Stimulated activated naive CD8-positive, alpha-beta T cell treated with anti-CD3 and anti-CD28 coated beads, Interleukin-15, Interleukin-2, amounts not matched to agents 100 ng/mL and 50 ng/mL, for 24 hours (primary cell): ENCODE results near the gene SPATA18.
"Not testable (repeated sequence)": the region's sequence is repeated elsewhere in the genome, so short reads cannot be mapped to it uniquely, and the experiment has no call there.

ENCODE experiments used
- H3K27ac Mint-ChIP-seq: one replicate; pipeline ENCODE4 v1.8.0; 2021; ENCODE audit warnings: mild to moderate bottlenecking, mixed read lengths
- H3K27me3 Mint-ChIP-seq: one replicate; pipeline ENCODE4 v1.8.0; 2021; ENCODE audit warnings: mixed read lengths
- H3K36me3 Mint-ChIP-seq: one replicate; pipeline ENCODE4 v1.8.0; 2021; ENCODE audit warnings: low read depth, mixed read lengths
- H3K4me1 Mint-ChIP-seq: one replicate; pipeline ENCODE4 v1.8.0; 2021; ENCODE audit warnings: low read depth, mixed read lengths
- H3K4me3 Mint-ChIP-seq: one replicate; pipeline ENCODE4 v1.8.0; 2021; ENCODE audit warnings: mild to moderate bottlenecking, mixed read lengths
- H3K9me3 Mint-ChIP-seq: one replicate; pipeline ENCODE4 v1.8.0; 2021; ENCODE audit warnings: mixed read lengths

The SPATA18 gene

DNA sequence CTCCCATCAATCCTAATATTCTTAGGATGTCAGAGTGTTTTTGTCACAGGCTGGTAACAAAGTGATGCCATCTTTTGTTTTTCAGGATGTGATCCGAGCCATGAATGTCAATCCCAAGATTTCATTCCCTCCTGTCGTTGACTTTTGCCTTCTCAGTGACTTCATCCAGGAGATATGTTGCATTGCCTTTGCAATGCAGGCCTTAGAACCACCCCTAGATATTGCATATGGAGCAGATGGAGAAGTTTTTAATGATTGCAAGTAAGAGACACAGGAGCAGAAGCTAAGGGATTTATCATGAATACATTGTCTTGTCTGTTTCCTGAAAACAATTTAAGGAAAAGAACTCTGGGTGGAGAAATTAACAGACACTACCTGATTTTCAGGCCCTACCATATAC lies 28.6 kb downstream of the SPATA18 start:
- Mint-ChIP-seq H3K36me3 (no peaks in the 10 kb centered on the region), H3K4me1 (no peaks in the 10 kb centered on the region), H3K9me3 (no peaks in the 10 kb centered on the region), H3K27me3 (peaks cover 39% of the 10 kb centered on the region), H3K4me3 (no peak overlapping the region), H3K27ac (no peak overlapping the region)

DNA sequence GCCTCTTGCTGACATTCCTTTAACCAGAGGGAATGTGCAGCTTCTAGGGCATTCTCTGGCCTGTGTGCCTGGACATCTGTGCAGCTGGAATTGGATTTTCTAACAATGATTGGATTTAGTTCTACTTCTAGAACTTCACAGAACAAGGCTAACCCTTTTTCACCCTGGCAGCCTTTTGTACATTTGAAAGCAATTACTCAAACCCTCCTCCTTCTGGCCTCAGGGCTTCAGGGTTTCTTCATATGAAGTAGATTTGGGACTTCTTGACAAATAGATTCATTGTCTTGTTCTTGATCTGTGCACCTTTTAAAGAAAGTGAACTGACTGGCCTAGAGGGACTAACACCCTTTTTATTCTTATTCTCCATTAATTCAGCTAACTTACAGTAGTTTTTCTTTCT lies 30.1 kb downstream of the SPATA18 start:
- no peaks in the 10 kb centered on the region for H3K36me3 Mint-ChIP-seq
- H3K4me1 Mint-ChIP-seq, result no peaks in the 10 kb centered on the region
- no peak overlapping the region for H3K27ac Mint-ChIP-seq
- H3K9me3 Mint-ChIP-seq, result no peaks in the 10 kb centered on the region
- H3K27me3 Mint-ChIP-seq, result peaks cover 28% of the 10 kb centered on the region
- no peak overlapping the region for H3K4me3 Mint-ChIP-seq

DNA sequence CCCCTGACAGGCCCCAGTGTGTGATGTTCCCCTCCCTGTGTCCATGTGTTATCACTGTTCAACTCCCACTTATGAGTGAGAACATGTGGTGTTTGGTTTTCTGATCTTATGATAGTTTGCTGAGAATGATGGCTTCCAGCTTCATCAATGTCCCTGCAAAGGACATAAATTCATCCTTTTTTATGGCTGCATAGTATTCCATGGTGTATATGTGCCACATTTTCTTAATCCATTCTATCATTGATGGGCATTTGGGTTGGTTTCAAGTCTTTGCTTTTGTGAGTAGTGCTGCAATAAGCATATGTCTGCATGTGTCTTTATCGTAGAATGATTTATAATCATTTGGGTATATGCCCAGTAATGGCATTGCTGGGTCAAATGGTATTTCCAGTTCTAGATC lies 35.3 kb downstream of the SPATA18 start:
- H3K4me1 Mint-ChIP-seq, H3K36me3 Mint-ChIP-seq, H3K27ac Mint-ChIP-seq, H3K9me3 Mint-ChIP-seq, H3K4me3 Mint-ChIP-seq: not testable (repeated sequence)
- peaks cover 24% of the 10 kb centered on the region for H3K27me3 Mint-ChIP-seq

DNA sequence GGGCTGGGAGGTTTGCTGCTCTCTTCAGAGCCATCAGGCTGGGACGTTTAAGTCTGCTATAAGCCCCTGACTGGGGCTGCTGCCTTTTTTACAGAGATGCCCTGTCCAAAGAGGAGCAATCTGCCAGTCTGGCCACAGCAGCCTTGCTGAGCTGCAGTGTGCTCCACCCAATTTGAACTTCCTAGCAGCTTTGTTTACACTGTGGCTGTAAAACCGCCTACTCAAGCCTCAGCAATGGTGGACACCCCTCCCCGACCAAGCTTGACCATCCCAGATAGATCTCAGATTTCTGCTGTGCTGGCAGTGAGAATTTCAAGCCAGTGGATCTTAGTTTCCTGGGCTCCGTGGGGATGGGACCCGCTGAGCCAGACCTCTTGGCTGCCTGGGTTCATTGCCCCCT lies 40.7 kb downstream of the SPATA18 start:
- Mint-ChIP-seq H3K4me3 (no peak overlapping the region), H3K36me3 (no peaks in the 10 kb centered on the region), H3K4me1 (no peaks in the 10 kb centered on the region), H3K27me3 (peaks cover 26% of the 10 kb centered on the region), H3K27ac (no peak overlapping the region), H3K9me3 (peaks cover 3% of the 10 kb centered on the region)

DNA sequence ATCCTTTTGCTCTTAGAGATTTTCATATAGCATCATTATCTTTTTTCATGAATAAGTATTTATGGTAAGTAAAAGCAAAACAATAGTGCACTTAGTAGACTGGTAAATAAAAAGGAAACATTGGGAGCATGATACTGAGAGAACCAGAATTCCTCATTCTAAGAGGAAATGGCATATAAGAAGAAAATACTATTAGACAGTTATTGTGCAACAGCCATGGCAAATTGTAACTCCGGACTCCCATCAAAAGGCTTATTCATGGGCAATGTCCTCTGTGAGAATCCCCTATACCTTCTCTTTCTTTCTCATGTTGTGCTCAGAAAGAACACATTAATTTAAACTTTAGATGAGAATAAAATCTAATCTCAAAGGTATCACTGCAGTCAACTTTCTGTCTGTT lies 42.4 kb downstream of the SPATA18 start:
- no peaks in the 10 kb centered on the region for H3K4me1 Mint-ChIP-seq
- no peaks in the 10 kb centered on the region for H3K36me3 Mint-ChIP-seq
- peaks cover 21% of the 10 kb centered on the region for H3K27me3 Mint-ChIP-seq
- H3K9me3 Mint-ChIP-seq, result peaks cover 3% of the 10 kb centered on the region
- H3K4me3 Mint-ChIP-seq, result no peak overlapping the region
- H3K27ac Mint-ChIP-seq, result no peak overlapping the region

DNA sequence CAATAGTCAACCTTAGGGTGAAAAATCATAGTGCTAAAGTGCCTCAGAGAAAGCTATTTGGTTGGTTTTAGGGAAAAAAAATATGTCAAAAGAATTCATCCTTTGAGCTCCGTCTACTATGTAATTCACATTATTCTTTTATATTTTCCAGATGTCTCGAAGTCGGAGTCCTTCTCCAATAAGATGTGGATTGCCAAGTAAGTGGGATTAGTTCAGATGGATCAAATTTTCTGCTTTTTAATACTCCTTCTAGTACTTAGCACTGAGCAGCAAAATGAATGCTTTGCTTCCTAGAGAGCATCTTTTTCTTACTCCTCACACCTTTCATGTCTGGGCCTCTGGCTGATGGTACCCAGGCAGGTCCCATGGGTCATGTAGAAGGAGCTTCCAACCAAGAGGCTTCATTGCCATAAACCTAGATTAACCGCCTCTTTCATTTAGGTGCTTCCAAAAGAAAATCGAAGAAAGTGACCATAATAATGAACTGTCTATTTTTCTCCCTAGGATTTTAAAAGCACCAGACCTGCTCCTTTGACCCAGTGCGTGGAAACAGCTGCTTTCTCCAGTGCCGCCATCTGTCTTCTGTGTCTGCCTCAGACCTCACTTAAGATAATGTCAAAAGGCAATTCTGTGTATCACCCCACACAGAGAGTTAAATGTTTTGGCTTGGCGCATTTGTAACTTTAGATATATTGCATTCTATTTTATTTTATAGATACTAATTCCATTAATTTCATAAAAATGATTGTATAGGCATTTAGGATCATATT lies 43.5 kb downstream of the SPATA18 start:
- no peaks in the 10 kb centered on the region for H3K4me1 Mint-ChIP-seq
- peaks cover 16% of the 10 kb centered on the region for H3K27me3 Mint-ChIP-seq
- H3K27ac Mint-ChIP-seq, result no peak overlapping the region
- no peak overlapping the region for H3K4me3 Mint-ChIP-seq
- peaks cover 3% of the 10 kb centered on the region for H3K9me3 Mint-ChIP-seq
- no peaks in the 10 kb centered on the region for H3K36me3 Mint-ChIP-seq

DNA sequence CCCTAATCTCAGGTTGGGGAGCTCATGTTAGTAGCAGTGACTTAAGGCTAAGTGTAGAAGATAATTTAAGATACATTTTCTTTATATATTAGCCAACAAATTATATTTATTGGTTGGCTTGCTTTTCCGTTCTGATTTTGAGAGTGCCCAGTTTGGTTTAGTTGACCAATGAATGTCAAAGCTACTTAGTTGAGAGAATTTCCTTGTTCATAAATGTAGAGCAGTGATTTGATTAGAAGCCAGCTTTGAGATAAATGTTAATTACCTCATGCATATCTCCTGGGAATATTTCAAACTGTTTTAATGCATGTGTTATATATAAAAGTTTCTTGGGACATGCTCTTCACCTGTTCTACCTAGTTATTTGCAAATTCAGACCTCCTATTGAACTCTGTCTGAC lies 44.3 kb downstream of the SPATA18 start:
- H3K27ac Mint-ChIP-seq, result no peak overlapping the region
- no peaks in the 10 kb centered on the region for H3K36me3 Mint-ChIP-seq
- peaks cover 16% of the 10 kb centered on the region for H3K27me3 Mint-ChIP-seq
- H3K4me3 Mint-ChIP-seq, result no peak overlapping the region
- H3K4me1 Mint-ChIP-seq, result no peaks in the 10 kb centered on the region
- H3K9me3 Mint-ChIP-seq, result peaks cover 3% of the 10 kb centered on the region

DNA sequence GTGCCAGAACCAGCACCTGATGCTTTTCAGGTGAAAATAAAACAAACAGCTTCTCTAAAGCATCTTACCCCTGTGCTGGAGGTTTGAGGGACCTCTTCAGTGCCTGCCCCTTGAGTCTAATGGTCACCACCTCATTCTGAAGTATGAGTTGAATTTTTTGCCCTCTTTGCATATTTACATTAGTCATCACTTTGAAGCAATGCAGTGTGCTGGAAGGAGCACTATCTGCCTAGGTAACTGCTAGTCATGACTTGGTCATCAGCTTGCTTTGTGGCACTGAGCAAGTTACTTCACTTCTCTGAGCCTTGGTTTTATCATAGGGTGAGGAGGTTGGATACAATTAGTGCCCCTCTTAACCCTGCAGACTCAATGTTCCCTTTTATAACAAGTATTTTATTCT lies 44.9 kb downstream of the SPATA18 start:
- no peak overlapping the region for H3K27ac Mint-ChIP-seq
- no peak overlapping the region for H3K4me3 Mint-ChIP-seq
- no peaks in the 10 kb centered on the region for H3K36me3 Mint-ChIP-seq
- peaks cover 10% of the 10 kb centered on the region for H3K27me3 Mint-ChIP-seq
- no peaks in the 10 kb centered on the region for H3K4me1 Mint-ChIP-seq
- H3K9me3 Mint-ChIP-seq, result peaks cover under 1% of the 10 kb centered on the region

DNA sequence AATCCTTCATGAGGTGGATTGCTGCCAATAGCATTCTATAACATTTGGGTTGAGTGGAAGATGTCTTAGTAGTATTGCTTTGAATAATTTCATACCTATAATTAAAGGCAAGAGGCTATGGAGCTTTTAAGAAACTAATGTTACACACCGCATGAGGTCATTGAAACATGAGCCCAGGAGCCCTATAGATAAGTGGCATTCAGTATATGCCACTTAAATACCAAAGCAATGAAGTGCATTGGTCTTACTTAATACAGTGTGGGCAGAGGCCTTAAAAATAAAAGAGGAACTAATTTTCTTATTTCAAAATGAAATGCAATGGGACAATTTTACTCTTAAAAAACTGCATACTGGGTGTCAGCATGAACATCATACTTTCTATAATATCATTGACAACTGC lies 47.5 kb downstream of the SPATA18 start:
- no peaks in the 10 kb centered on the region for H3K4me1 Mint-ChIP-seq
- no peaks in the 10 kb centered on the region for H3K9me3 Mint-ChIP-seq
- H3K4me3 Mint-ChIP-seq, result no peak overlapping the region
- H3K36me3 Mint-ChIP-seq, result no peaks in the 10 kb centered on the region
- peaks cover 7% of the 10 kb centered on the region for H3K27me3 Mint-ChIP-seq
- H3K27ac Mint-ChIP-seq, result no peak overlapping the region

DNA sequence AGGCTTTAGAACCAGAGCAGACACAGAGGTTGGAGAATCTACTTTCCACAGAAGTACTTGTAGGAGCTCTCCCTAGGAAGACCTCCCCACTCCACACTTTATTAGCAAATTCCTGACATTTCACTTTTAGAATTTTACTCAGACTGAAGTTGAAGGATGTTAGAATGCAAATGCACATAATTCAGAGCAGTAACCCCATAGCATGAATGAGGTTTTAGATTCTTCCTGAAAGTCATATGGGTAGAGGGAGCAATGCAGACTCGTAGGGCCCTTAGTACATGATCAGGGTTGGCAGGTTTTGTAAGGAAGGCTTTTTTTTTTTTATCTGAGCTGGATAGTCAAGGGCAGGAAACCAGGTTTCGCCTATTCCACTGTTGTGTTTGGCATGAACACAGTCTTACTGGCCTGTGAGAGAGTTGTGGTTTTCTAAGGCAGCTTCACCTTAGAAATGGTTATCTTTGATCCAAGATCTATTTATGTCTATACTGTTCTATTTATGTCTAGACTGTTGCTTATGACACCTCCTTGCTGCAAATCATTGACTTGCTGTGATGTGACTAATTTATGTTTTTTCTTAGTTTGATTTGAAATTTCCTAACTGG lies 48.9 kb downstream of the SPATA18 start:
- Mint-ChIP-seq H3K4me3 (no peak overlapping the region), H3K27ac (no peak overlapping the region), H3K27me3 (peaks cover 7% of the 10 kb centered on the region), H3K9me3 (no peaks in the 10 kb centered on the region), H3K4me1 (no peaks in the 10 kb centered on the region), H3K36me3 (no peaks in the 10 kb centered on the region)

DNA sequence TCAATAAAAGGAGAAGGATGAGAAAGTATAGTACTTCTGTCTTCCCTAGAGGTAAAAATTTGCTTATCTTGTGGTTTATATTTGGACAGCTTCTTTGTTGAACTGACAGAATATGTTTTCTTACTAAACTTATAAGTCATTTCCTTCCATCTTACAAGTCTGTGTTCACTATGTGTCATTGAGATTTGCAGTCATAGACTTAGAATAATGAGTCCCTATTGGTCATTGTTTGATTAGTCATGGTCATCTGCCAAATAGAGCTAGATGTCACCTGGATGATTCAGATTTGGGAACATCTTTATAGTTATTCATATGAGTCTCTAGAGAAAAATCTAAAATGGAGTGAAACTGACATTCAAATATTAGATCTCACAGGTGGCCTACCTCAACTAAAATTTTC lies 51.5 kb downstream of the SPATA18 start:
- H3K27me3 Mint-ChIP-seq, result peaks cover 4% of the 10 kb centered on the region
- no peak overlapping the region for H3K27ac Mint-ChIP-seq
- H3K4me3 Mint-ChIP-seq, result no peak overlapping the region
- no peaks in the 10 kb centered on the region for H3K4me1 Mint-ChIP-seq
- no peaks in the 10 kb centered on the region for H3K36me3 Mint-ChIP-seq
- no peaks in the 10 kb centered on the region for H3K9me3 Mint-ChIP-seq

DNA sequence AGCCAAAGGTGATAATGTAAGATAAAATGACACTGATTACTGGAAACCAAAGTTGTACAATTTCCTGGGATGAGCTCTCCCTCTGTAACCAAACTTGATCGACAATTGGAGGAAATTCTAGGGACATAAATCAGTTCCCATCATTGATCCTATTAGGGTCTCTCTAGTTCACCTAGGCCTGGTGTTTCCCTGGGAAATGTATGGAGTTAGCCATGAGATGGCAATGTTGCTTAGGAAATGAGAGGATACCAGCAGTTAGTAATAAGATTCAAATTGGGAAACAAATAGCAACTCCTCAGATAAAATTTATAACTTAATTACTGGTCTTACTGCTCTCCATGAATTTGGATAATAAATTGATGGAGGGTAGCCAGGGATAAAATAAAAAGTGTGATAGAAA lies 52.2 kb downstream of the SPATA18 start:
- H3K4me1 Mint-ChIP-seq, result no peaks in the 10 kb centered on the region
- H3K27me3 Mint-ChIP-seq, result peaks cover 4% of the 10 kb centered on the region
- no peaks in the 10 kb centered on the region for H3K36me3 Mint-ChIP-seq
- no peaks in the 10 kb centered on the region for H3K9me3 Mint-ChIP-seq
- H3K4me3 Mint-ChIP-seq, result no peak overlapping the region
- H3K27ac Mint-ChIP-seq, result no peak overlapping the region

DNA sequence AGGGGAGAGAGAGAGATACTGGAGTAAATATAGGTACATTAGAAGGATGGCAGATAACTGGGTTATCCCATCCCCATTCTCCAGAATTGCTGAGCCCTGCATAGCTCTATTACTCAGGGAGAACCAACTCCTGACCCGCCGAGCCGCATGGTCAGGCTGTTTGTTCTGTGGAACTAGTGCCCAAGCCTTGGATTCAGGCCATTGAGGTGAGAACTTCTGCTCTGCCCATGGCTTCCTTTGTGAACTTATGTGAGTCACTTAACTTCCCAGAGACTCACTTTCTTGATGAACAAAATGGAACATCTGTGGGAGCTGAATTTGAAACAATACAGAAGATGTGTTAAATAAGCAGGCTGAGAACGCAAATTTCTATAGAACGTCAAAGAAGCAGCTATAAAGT lies 54.2 kb downstream of the SPATA18 start:
- H3K27ac Mint-ChIP-seq, result no peak overlapping the region
- H3K4me1 Mint-ChIP-seq, result no peaks in the 10 kb centered on the region
- H3K27me3 Mint-ChIP-seq, result peaks cover 4% of the 10 kb centered on the region

DNA sequence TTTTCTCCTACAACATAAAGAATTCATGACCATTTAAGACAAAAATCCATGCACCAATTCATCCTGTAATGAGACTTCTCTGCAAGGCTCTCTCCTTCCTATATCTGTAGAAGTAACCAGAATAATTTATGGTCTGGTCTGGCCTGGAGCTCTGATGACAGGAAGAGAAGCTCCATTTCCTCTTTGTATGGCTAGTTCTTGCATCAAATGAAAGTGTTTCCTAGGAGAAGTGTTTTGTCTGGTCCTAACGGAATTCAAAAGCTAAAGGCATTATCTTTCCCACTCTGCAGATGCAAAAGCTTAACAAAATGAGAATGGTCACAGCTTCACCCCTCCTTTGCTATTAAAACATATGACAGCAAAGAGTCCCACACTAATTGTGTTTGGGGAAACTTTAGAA lies 55.1 kb downstream of the SPATA18 start:
- peaks cover 4% of the 10 kb centered on the region for H3K27me3 Mint-ChIP-seq
- no peaks in the 10 kb centered on the region for H3K4me1 Mint-ChIP-seq
- no peaks in the 10 kb centered on the region for H3K36me3 Mint-ChIP-seq
- H3K9me3 Mint-ChIP-seq, result no peaks in the 10 kb centered on the region
- H3K27ac Mint-ChIP-seq, result no peak overlapping the region
- H3K4me3 Mint-ChIP-seq, result no peak overlapping the region

More for the DNA sequence above, 54.2 kb downstream of the SPATA18 start:
- no peak overlapping the region for H3K4me3 Mint-ChIP-seq
- H3K36me3 Mint-ChIP-seq, result no peaks in the 10 kb centered on the region
- H3K9me3 Mint-ChIP-seq, result no peaks in the 10 kb centered on the region

DNA sequence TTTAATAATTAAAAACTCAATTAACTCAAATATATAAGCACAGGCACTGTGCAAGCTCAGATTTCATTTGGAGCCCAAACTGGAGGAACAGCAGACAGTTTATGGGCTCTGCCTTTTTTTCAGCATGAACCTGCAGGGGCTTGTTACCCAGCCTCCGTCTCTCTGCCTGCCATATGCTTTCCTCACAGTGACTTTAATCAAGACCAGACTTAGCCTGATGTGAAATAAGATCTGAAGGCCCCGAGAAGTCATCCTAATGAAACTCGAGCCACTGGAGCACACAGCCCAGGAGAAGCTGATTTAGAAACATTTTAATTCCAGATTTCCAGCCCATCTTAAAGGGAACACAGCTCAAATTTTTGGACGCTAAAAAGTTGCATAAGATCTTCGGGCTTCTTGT lies 55.6 kb downstream of the SPATA18 start:
- Mint-ChIP-seq H3K9me3 (no peaks in the 10 kb centered on the region), H3K27me3 (peaks cover 4% of the 10 kb centered on the region), H3K4me1 (no peaks in the 10 kb centered on the region), H3K27ac (no peak overlapping the region), H3K36me3 (no peaks in the 10 kb centered on the region), H3K4me3 (no peak overlapping the region)

DNA sequence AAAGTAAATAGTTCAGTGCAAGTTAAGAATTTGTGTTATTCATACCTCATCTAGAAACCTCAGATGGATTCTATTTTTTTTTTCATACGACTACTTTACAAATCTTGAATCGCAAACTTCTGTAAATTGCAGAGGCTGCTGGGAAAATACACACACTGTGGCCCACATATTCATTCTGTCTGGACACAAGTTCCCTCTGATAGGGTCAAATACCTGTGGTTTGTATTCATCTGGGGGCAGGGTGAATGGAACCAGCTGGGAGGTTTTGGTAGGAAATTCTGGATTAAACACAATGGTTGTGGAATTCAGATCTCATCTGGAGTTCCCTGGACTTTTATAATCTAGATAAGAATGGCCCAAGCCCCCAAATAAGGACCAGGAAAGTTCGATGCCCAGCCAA lies 56.2 kb downstream of the SPATA18 start:
- no peaks in the 10 kb centered on the region for H3K9me3 Mint-ChIP-seq
- no peak overlapping the region for H3K27ac Mint-ChIP-seq
- H3K36me3 Mint-ChIP-seq, result no peaks in the 10 kb centered on the region
- H3K4me1 Mint-ChIP-seq, result no peaks in the 10 kb centered on the region
- H3K27me3 Mint-ChIP-seq, result peaks cover 4% of the 10 kb centered on the region
- no peak overlapping the region for H3K4me3 Mint-ChIP-seq
